GM23248 (cell line): ENCODE data around the gene ZDHHC22. TPM values are rescaled to one million over a fixed set of nuclear protein-coding genes. Genes with fewer than 3 reads are reported as not detected.

Experiments
- DNase-seq: peaks from one replicate; pipeline ENCODE4 v3.0.0-alpha.2; 2015
- H2AFZ ChIP-seq: fragments of 200-600 bp; sonication (generic); 2 replicates; pipeline ENCODE4 v1.6.1; 2016; ENCODE audit warnings: antibody characterized with exemption
- H3F3A ChIP-seq: fragments of 200-600 bp; sonication (generic); 2 replicates; pipeline ENCODE4 v1.6.1; 2016; ENCODE audit warnings: mild to moderate bottlenecking, antibody characterized with exemption, mixed run types; ENCODE audit not compliant: insufficient read depth
- H3K27ac ChIP-seq: fragments of 200-600 bp; sonication (generic); 2 replicates; pipeline ENCODE4 v1.5.1; 2016; ENCODE audit warnings: mild to moderate bottlenecking
- H3K27me3 ChIP-seq: fragments of 200-600 bp; sonication (generic); replicated peaks from 2 replicates; pipeline ENCODE4 v1.6.1; 2016; ENCODE audit warnings: mild to moderate bottlenecking; ENCODE audit not compliant: insufficient read depth
- H3K36me3 ChIP-seq: fragments of 200-600 bp; sonication (generic); 2 replicates; pipeline ENCODE4 v1.6.1; 2016; ENCODE audit warnings: low read depth, mild to moderate bottlenecking
- H3K4me1 ChIP-seq: fragments of 200-600 bp; sonication (generic); 2 replicates; pipeline ENCODE4 v1.6.1; 2016; ENCODE audit warnings: mild to moderate bottlenecking; ENCODE audit not compliant: insufficient read depth
- H3K4me2 ChIP-seq: fragments of 200-600 bp; sonication (generic); one replicate; pipeline ENCODE4 v1.6.1; 2016; ENCODE audit warnings: mild to moderate bottlenecking; ENCODE audit not compliant: unreplicated experiment
- H3K4me3 ChIP-seq: fragments of 200-600 bp; sonication (generic); 2 replicates; pipeline ENCODE4 v1.5.1; 2016; ENCODE audit warnings: mild to moderate bottlenecking
- H3K79me2 ChIP-seq: fragments of 200-600 bp; sonication (generic); 2 replicates; pipeline ENCODE4 v1.6.1; 2016; ENCODE audit warnings: mild to moderate bottlenecking; ENCODE audit not compliant: insufficient read depth
- H3K9ac ChIP-seq: fragments of 200-600 bp; sonication (generic); 2 replicates; pipeline ENCODE4 v1.6.1; 2016; ENCODE audit warnings: mild to moderate bottlenecking
- H3K9me2 ChIP-seq: fragments of 200-600 bp; sonication (generic); 2 replicates; pipeline ENCODE4 v1.6.1; 2016; ENCODE audit warnings: mixed run types, mild to moderate bottlenecking, moderate library complexity; ENCODE audit not compliant: insufficient read depth
- H3K9me3 ChIP-seq: fragments of 200-600 bp; sonication (generic); one replicate; pipeline ENCODE4 v1.6.1; 2017; ENCODE audit warnings: low read depth
- H4K20me1 ChIP-seq: fragments of 200-600 bp; sonication (generic); 2 replicates; pipeline ENCODE4 v1.6.0; 2016; ENCODE audit not compliant: insufficient read depth
- EZH2 ChIP-seq: fragments of 200-600 bp; sonication (generic); IDR thresholded peaks from 2 replicates; pipeline ENCODE4 v1.6.1; 2018; ENCODE audit warnings: antibody characterized with exemption, mild to moderate bottlenecking; ENCODE audit not compliant: insufficient read depth, poor library complexity, severe bottlenecking
- EZH2phosphoT487 ChIP-seq: fragments of 200-600 bp; sonication (generic); IDR thresholded peaks from 2 replicates; pipeline ENCODE4 v1.6.1; 2018; ENCODE audit warnings: antibody characterized with exemption, moderate library complexity, mild to moderate bottlenecking, low read depth; ENCODE audit not compliant: insufficient read depth
- WGBS, 2 experiments: methylation state at CpG; one replicate each; pipeline ENCODE4 v1.1.6; 2015 to 2017; ENCODE audit warnings: low lambda C conversion rate in 2 of 2, low coverage in 1 of 2; ENCODE audit errors: missing lambda C conversion rate in 2 of 2; 5-methylcytosine and 5-hydroxymethylcytosine counted together
- in situ Hi-C: fragments of 300-500 bp; cut with MboI; formaldehyde crosslinking; loops from 2 replicates; pipeline ENCODE4 v1.15.0; 2020
- polyA plus RNA-seq: library from polyadenylated mRNA; unstranded; fragments of >200 nt; fragmentation: Nextera tagmentation; extraction: Ambion mirVana; gene quantifications from 2 replicates; pipeline ENCODE4 v1.2.1, GENCODE V29; 2016
- total RNA-seq: library from RNA; depleted of rRNA; stranded (reverse); fragments of >200 nt; shearing (Covaris generic); gene quantifications from 2 replicates; pipeline ENCODE4 v1.2.3, GENCODE V29; 2014; rRNA removed

The ZDHHC22 gene
- not detected in 2 replicates for total RNA-seq
- not detected in 2 replicates for polyA plus RNA-seq

GRCh38 chr14:77141214-77142004 is at the start of gene ZDHHC22:
TSS of gene ZDHHC22 (minus strand) at chr14:77141791. CDS start at chr14:77139738, 2,053 bp downstream.
- H2AFZ ChIP-seq, result peak within 1 kb of the TSS; percentile 12; the same call in 1 of the 2 replicates
- no peak for TF ChIP-seq EZH2phosphoT487
- no peak for TF ChIP-seq EZH2
- H3K27ac ChIP-seq, result no peak within 1 kb of the TSS
- peaks cover 91% of the 10 kb centered on the region for H3K27me3 ChIP-seq
- H4K20me1 ChIP-seq, result no peaks in the 10 kb centered on the region
- no peaks in the 10 kb centered on the region for H3K9me3 ChIP-seq
- H3K36me3 ChIP-seq, result no peaks in the 10 kb centered on the region
- no peaks in the 10 kb centered on the region for H3K9me2 ChIP-seq
- no peaks in the 10 kb centered on the region for H3K4me1 ChIP-seq
- DNase-seq, result peak; percentile 56
- H3K79me2 ChIP-seq, result no peaks in the 10 kb centered on the region
- 2% methylated on average over 63 to 66 of the region's 77 CpGs for WGBS, 2 experiments
- H3K9ac ChIP-seq, result no peak within 1 kb of the TSS
- in situ Hi-C loops, result no loop called here
- peak within 1 kb of the TSS; percentile 50 for H3K4me3 ChIP-seq
- peak within 1 kb of the TSS; percentile 48 for H3K4me2 ChIP-seq
- H3F3A ChIP-seq, result no peaks in the 10 kb centered on the region

GRCh38 chr14:77190977-77191376 is 49.4 kb upstream of the ZDHHC22 start:
- no peak for DNase-seq
- no peak overlapping the region for H2AFZ ChIP-seq
- 0 out of 2 replicates have a peak, but pooled peaks cover 5% of the 10 kb centered on the region for H3K4me1 ChIP-seq
- no peaks in the 10 kb centered on the region for H3F3A ChIP-seq
- TF ChIP-seq EZH2, result no peak
- no peak for TF ChIP-seq EZH2phosphoT487
- no peak overlapping the region for H3K27ac ChIP-seq
- H3K27me3 ChIP-seq, result peaks cover 50% of the 10 kb centered on the region
- no peak overlapping the region for H3K9ac ChIP-seq
- no peaks in the 10 kb centered on the region for H3K9me2 ChIP-seq
- no peaks in the 10 kb centered on the region for H4K20me1 ChIP-seq
- H3K9me3 ChIP-seq, result no peaks in the 10 kb centered on the region
- no peaks in the 10 kb centered on the region for H3K79me2 ChIP-seq
- in situ Hi-C loops, result no loop called here
- H3K36me3 ChIP-seq, result no peaks in the 10 kb centered on the region
- 11% methylated on average over 1 of the region's 1 CpG for WGBS, 2 experiments
- H3K4me2 ChIP-seq, result no peak overlapping the region
- no peak overlapping the region for H3K4me3 ChIP-seq

- no peaks in the 10 kb centered on the region for H3K79me2 ChIP-seq
- in situ Hi-C loops, result no loop called here
- H3K4me1 ChIP-seq, result 0 out of 2 replicates have a peak, but pooled peaks cover 5% of the 10 kb centered on the region
- no peak for TF ChIP-seq EZH2
- TF ChIP-seq EZH2phosphoT487, result no peak
- 16 to 23% methylated on average over 4 of the region's 4 CpGs for WGBS, 2 experiments
- no peaks in the 10 kb centered on the region for H4K20me1 ChIP-seq
- DNase-seq, result no peak
- H3K4me2 ChIP-seq, result no peak overlapping the region
- H3K9ac ChIP-seq, result no peak overlapping the region
- H3F3A ChIP-seq, result no peaks in the 10 kb centered on the region
- no peaks in the 10 kb centered on the region for H3K36me3 ChIP-seq
- H3K4me3 ChIP-seq, result no peak overlapping the region
- no peak overlapping the region for H3K27ac ChIP-seq
- peaks cover 40% of the 10 kb centered on the region for H3K27me3 ChIP-seq
- no peaks in the 10 kb centered on the region for H3K9me2 ChIP-seq
- no peak overlapping the region for H2AFZ ChIP-seq
- H3K9me3 ChIP-seq, result no peaks in the 10 kb centered on the region
These were observed 47.9 kb upstream of the ZDHHC22 start for GRCh38 chr14:77189479-77189878.

GRCh38 chr14:77187649-77188012 is 46.0 kb upstream of the ZDHHC22 start:
- H3K27me3 ChIP-seq, result peaks cover 43% of the 10 kb centered on the region
- H2AFZ ChIP-seq, result no peak overlapping the region
- 0 out of 2 replicates have a peak, but pooled peaks cover 5% of the 10 kb centered on the region for H3K4me1 ChIP-seq
- no peaks in the 10 kb centered on the region for H3K36me3 ChIP-seq
- H3F3A ChIP-seq, result no peaks in the 10 kb centered on the region
- no peaks in the 10 kb centered on the region for H4K20me1 ChIP-seq
- TF ChIP-seq EZH2phosphoT487 (no peak), EZH2 (no peak)
- no peak for DNase-seq
- no peak overlapping the region for H3K4me2 ChIP-seq
- H3K79me2 ChIP-seq, result no peaks in the 10 kb centered on the region
- H3K27ac ChIP-seq, result no peak overlapping the region
- H3K9me3 ChIP-seq, result no peaks in the 10 kb centered on the region
- no peaks in the 10 kb centered on the region for H3K9me2 ChIP-seq
- H3K4me3 ChIP-seq, result no peak overlapping the region
- no peak overlapping the region for H3K9ac ChIP-seq
- WGBS, 2 experiments, result 15 to 32% methylated on average over 3 of the region's 3 CpGs
- in situ Hi-C loops, result no loop called here
